ENCODE results near the gene SIAH2. TPM values are rescaled to one million over a fixed set of nuclear protein-coding genes. Genes with fewer than 3 reads are reported as not detected.

SIAH2 gene
- polyA plus RNA-seq, 1 of the 3 experiments (the other 2 are of a cell fraction), result 18.4 TPM

DNA sequence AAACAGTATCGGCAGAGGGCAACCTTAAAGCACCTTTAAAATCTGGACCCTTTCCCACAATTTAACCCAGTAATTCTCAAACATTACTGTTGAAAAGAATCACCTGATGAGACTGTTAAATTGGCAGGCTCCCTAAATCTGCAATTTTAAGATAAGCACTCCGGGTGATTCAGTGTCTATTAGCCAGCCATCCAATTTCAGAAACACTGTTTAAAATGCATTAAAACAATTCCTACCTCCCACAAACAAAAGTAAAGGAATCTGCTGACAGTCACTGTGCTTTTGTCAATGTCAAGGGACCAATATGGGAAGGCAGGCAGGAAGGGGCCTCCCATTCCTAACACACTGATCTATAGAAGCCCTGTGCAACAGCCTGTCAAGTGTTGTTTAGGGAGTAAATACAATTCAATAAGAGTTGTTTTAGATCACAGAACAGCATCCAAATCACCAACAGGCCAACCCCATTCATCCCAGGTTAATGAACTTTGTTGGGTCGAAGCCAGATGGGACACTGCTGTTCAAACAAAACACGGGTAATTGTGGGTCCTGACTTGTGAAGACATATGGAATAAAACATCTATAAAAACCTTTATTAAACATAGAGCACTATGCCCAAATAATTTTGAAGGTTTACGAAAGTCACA is 21.4 kb downstream of the SIAH2 start:
- Histone ChIP-seq H3K27ac (ENCODE audit: low read depth in 2 of 2, low read length in 1 of 2) (no peak overlapping the region), H3K9ac (no peak overlapping the region), H3K79me2 (ENCODE audit: insufficient read depth) (peaks cover 49% of the 10 kb centered on the region), H3K9me3 (no peaks in the 10 kb centered on the region), H4K20me1 (ENCODE audit: insufficient read depth) (peaks cover 32% of the 10 kb centered on the region), H3K27me3 (ENCODE audit: insufficient read depth) (no peaks in the 10 kb centered on the region), H3K36me3 (replicated peaks in 1 of 2; ENCODE audit: control insufficient read depth in 1 of 2, insufficient read depth in 2 of 2, low read length in 1 of 2) (peaks cover 9 to 17% of the 10 kb centered on the region in 2 experiments), H3F3A (replicated peaks; ENCODE audit: insufficient read depth) (no peaks in the 10 kb centered on the region), H3K4me3 (ENCODE audit: low read depth in 2 of 2, low read length in 1 of 2) (no peak overlapping the region), H3K9me2 (no peaks in the 10 kb centered on the region), H3K4me2 (no peak overlapping the region), H2AFZ (ENCODE audit: low read depth) (no peak overlapping the region), H3K4me1 (ENCODE audit: control insufficient read depth in 1 of 2, insufficient read depth in 2 of 2, low read depth in 1 of 2, low read length in 1 of 2) (peaks cover 3 to 43% of the 10 kb centered on the region in 2 experiments; a peak in 3 of 4 replicates)
- no peak for DNase-seq
- WGBS (ENCODE audit: low lambda C conversion rate), result 84% methylated on average over 5 of the region's 5 CpGs
- TF ChIP-seq GATA2 (CRISPR knock-in tag; IDR thresholded peaks at IDR 0.05) (no peak), ELF1 (IDR thresholded peaks at IDR 0.05) (no peak), CHD2 (IDR thresholded peaks at IDR 0.05; ENCODE audit: low read length, partially characterized antibody) (no peak), GABPA (IDR thresholded peaks at IDR 0.05; ENCODE audit: low read depth) (no peak), FOSL2 (IDR thresholded peaks at IDR 0.05; ENCODE audit: borderline replicate concordance, low read depth) (no peak), JUND (IDR thresholded peaks at IDR 0.05) (no peak), FOXM1 (IDR thresholded peaks at IDR 0.05; ENCODE audit: low read depth) (no peak), MEF2A (IDR thresholded peaks at IDR 0.05; ENCODE audit: borderline replicate concordance, low read depth) (no peak), RAD21 (IDR thresholded peaks at IDR 0.05; ENCODE audit: low read length) (no peak)
- TF ChIP-seq, protein P1, sequence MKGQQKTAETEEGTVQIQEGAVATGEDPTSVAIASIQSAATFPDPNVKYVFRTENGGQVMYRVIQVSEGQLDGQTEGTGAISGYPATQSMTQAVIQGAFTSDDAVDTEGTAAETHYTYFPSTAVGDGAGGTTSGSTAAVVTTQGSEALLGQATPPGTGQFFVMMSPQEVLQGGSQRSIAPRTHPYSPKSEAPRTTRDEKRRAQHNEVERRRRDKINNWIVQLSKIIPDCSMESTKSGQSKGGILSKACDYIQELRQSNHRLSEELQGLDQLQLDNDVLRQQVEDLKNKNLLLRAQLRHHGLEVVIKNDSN (IDR thresholded peaks at IDR 0.05; ENCODE audit: borderline replicate concordance, low read depth), result no peak
- TF ChIP-seq, protein P2, sequence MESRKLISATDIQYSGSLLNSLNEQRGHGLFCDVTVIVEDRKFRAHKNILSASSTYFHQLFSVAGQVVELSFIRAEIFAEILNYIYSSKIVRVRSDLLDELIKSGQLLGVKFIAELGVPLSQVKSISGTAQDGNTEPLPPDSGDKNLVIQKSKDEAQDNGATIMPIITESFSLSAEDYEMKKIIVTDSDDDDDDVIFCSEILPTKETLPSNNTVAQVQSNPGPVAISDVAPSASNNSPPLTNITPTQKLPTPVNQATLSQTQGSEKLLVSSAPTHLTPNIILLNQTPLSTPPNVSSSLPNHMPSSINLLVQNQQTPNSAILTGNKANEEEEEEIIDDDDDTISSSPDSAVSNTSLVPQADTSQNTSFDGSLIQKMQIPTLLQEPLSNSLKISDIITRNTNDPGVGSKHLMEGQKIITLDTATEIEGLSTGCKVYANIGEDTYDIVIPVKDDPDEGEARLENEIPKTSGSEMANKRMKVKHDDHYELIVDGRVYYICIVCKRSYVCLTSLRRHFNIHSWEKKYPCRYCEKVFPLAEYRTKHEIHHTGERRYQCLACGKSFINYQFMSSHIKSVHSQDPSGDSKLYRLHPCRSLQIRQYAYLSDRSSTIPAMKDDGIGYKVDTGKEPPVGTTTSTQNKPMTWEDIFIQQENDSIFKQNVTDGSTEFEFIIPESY (IDR thresholded peaks at IDR 0.05; ENCODE audit: borderline replicate concordance, low read depth), result no peak
- TF ChIP-seq, protein P3, sequence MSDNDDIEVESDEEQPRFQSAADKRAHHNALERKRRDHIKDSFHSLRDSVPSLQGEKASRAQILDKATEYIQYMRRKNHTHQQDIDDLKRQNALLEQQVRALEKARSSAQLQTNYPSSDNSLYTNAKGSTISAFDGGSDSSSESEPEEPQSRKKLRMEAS (IDR thresholded peaks at IDR 0.05; ENCODE audit: low read depth), result no peak
- TF ChIP-seq, protein P4, sequence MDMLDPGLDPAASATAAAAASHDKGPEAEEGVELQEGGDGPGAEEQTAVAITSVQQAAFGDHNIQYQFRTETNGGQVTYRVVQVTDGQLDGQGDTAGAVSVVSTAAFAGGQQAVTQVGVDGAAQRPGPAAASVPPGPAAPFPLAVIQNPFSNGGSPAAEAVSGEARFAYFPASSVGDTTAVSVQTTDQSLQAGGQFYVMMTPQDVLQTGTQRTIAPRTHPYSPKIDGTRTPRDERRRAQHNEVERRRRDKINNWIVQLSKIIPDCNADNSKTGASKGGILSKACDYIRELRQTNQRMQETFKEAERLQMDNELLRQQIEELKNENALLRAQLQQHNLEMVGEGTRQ (IDR thresholded peaks at IDR 0.05; ENCODE audit: borderline replicate concordance, low read depth, low read length), result no peak
- TF ChIP-seq, protein P5, sequence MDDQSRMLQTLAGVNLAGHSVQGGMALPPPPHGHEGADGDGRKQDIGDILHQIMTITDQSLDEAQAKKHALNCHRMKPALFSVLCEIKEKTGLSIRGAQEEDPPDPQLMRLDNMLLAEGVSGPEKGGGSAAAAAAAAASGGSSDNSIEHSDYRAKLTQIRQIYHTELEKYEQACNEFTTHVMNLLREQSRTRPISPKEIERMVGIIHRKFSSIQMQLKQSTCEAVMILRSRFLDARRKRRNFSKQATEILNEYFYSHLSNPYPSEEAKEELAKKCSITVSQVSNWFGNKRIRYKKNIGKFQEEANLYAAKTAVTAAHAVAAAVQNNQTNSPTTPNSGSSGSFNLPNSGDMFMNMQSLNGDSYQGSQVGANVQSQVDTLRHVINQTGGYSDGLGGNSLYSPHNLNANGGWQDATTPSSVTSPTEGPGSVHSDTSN (IDR thresholded peaks at IDR 0.05), result no peak
- CTCF ChIA-PET, result no interaction called here
- POLR2A ChIA-PET, result interaction anchor here (0.7 kb wide), 1 partner anchor 22 kb away, joined by 3 read pairs; the partner anchor contains the start of gene SIAH2
